HG02759 (cell line): ENCODE results near the gene TBKBP1.
"Not testable (repeated sequence)": the region's sequence is repeated elsewhere in the genome, so short reads cannot be mapped to it uniquely, and the experiment has no call there.

ENCODE experiments used
- ATAC-seq: cut with Tn5 transposase; IDR thresholded peaks from one replicate; pipeline ENCODE4 v1.9.1; 2021; ENCODE audit warnings: mild to moderate bottlenecking, moderate library complexity; ENCODE audit not compliant: unreplicated experiment

The TBKBP1 gene

DNA sequence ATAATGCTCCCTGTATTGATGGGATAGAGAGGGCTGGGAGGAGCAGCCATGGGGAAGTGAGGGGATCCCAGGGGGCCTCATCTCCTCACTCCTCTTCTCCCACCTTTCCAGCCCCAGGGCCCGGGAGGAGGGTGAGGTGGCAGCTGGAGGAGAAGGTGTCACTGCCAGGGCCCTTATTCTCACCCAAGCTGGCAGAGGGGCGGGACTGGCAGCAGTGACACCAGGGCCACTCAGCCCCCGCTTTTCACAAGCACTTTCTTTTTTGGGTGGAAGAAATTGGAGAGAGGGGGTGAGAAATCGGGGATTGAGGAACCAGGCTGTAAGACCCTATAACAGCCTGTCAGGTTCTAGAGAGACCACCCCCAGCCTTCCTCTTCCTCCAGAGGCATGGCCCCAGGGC lies 36.7 kb downstream of the TBKBP1 start:
- no peak for ATAC-seq

DNA sequence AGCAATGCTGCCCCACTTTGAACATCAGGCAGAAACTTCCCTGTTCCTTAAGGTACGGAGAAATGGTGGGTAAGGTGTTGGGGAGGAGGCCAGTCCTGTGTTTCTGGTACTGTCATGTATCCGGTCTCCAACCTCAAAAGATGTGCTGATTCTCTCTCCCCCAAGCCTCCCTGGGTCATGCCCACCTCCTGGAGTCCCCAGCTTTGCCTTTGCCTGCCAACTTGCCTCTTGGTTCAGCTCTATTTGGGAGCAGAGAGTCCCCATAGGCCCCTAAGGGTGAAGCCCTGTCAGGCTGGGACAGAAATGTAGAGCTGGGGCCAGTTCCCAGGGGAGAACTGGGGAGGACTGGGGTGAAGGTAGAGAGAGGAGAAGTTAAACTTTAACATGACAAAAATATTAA lies 37.4 kb downstream of the TBKBP1 start:
- no peak for ATAC-seq

DNA sequence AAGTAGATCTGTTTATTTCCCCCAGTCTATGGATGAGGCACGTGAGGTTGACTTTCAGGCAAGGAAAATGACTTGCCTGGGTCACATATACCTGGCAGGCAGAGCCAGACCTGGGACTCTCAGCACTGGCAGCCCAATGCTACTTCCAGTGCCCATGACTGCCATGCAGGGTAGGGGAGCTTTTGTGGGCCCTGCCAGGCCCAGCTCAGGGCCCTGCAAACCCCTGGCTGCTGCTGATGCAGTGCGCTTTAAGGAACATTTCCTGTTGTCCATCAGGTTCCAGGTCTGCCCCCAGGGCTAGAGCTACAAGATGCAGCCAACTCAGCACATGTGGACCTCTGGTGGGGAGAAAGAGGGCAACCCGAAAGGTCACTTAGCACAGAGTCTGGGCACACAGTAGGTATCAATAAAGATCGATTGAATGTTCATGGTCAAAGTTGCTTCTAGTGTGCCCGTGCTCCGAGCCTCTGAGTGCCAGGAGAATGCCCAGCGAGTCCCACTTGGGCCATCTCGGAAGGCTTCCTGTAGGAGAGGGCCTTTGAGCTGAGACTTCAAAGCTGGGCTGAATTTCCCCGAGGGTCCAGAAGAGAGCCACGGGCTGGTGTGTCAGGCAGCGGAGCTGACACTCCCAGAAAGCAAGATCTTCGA lies 38.6 kb downstream of the TBKBP1 start:
- no peak for ATAC-seq

DNA sequence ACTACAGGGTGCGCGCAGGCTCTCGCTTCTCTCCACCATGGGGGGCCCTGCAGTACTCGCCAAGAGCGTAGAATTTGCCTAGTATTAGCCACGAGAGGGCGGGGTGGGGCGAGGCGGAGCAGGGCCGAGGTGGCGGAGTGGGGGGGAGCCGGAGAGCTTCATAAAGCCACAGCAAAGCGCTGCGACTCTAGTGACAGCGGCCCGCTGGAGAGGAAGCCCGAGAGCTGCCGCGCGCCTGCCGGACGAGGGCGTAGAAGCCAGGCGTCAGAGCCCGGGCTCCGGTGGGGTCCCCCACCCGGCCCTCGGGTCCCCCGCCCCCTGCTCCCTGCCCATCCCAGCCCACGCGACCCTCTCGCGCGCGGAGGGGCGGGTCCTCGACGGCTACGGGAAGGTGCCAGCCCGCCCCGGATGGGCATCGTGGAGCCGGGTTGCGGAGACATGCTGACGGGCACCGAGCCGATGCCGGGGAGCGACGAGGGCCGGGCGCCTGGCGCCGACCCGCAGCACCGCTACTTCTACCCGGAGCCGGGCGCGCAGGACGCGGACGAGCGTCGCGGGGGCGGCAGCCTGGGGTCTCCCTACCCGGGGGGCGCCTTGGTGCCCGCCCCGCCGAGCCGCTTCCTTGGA lies 39.2 kb downstream of the TBKBP1 start, which contains the start of gene TBX21:
TBX21 (plus strand) TSS at position 190 of the 627 bp plus-strand sequence; CDS start at position 409, 219 bp downstream.
- ATAC-seq, result peak; percentile 61

DNA sequence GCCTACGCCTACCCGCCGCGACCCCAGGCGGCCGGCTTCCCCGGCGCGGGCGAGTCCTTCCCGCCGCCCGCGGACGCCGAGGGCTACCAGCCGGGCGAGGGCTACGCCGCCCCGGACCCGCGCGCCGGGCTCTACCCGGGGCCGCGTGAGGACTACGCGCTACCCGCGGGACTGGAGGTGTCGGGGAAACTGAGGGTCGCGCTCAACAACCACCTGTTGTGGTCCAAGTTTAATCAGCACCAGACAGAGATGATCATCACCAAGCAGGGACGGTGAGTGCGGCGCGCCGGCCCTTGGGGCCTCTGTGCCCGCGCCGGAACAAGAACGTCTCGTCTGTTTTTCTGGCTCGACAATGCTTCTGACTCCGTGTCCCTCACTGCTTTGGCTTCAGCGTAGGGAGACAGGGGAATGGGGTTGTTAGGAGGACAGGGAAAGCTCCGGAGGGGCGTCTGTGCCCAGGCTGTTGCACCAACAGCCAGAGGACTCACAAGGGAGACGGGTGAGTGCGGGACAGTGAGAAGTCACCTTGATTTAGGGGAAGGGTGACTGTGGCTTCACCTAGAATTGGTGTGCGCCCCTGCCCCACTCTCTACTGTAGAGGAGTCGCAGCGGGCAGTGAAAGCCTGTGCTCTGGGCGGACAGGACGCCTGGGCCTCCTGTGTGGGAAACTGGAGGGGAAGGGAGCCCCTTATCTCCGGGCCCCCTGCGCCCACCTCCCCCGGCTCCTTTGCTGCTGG lies 39.9 kb downstream of the TBKBP1 start:
- peak; percentile 30 for ATAC-seq

DNA sequence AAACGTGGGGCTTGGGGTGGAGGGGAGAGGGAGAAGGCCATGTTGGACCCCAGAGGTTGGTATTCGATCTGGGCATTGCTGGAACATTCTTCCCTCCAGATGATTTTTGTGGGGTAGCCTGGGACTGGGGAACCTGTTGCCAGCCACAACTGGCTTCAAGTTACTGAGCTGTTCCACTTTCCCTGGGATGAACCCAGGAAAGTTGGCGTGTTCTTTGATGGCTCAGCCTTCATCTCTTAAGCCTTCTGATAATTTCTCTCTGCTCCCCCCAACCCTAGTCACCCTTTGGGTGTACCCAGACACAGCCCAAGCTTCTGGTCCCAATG lies 41.1 kb downstream of the TBKBP1 start:
- ATAC-seq, result no peak

DNA sequence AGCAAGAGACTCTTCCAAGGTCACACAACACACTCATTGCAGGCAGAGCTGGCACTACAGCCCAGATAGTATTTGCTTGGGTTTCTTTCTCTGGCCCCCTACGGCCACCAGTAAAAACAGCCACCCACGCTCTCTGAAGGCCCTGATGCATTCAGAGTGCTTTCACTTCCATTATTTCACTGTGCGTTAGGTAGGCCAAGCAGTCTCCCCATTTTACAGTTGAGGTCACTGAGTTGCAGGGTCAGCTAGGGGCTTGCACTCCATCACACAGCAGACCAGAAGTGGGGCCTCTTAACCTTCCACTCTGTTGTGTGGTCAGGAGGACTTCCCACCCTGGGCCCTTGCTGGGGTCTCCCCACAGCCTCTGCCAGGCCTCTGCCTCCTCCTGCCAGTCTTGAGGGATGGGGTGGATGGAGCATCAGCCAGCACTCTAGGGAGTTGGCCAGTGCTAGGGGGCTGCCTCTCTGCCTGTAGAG lies 41.6 kb downstream of the TBKBP1 start:
- ATAC-seq, result no peak

DNA sequence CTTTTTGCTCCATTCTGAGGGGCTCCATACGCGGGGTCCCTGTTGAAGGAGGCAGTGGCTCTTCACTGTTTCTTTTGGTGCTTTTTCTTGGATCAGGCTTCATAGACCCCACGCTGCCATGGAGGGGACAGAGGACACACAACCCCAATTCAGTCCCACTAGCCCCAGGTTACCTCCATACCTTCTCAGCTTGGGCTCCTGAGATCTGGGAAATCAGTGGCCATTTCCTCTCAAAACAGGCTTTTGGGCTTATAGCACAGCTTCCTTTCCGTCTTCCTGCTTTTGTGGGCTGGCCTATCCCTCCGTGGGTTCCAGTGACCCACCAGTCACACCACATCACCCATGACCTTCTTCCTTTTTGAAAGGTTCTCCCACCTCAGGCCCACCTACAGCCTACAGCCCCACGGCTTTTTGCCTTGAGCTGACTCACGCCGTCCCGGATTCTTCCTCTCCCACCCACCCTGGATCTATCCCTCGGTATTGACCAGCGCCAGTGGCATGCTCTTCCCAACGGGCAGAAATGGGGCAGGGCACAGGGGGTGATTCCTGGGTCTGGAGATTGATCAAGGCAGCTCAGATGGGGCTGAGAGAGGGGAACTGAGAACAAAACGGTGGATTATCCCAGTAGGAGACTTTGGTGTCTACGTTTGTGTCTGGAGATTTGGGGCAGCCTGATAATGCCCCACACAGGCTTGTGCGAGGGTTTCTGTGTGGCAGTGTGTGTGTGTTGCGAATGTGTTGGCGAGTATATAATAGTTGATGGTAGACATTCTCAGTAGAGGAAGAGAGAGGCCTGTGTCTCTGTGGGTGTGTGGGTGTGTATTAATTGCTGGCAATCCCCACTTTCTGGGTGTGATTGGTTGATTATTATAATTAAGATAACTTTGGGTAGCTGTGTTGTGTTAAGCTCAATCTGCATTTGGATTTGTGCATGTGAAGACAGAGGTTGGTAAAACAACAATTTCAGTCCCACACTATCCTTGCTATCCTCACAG lies 42.8 kb downstream of the TBKBP1 start:
- no peak for ATAC-seq

DNA sequence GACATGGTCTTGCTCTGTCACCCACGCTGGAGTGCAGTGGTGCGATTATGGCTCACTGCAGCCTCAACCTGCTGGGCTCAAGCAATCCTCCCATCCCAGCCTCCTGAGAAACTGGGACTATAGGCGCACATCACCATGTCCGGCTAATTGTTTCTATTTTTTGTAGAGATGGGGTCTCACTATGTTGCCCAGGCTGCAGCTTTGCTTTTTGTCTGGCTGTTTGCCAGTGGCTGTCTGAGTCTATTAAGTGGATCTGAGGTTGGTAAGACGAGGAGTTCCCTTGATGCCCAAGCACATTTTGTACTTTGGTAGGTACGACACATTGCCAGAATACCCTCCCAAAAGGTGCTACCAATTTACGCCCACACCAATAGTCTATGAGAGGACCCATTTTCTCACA lies 44.2 kb downstream of the TBKBP1 start:
- ATAC-seq, result no peak

DNA sequence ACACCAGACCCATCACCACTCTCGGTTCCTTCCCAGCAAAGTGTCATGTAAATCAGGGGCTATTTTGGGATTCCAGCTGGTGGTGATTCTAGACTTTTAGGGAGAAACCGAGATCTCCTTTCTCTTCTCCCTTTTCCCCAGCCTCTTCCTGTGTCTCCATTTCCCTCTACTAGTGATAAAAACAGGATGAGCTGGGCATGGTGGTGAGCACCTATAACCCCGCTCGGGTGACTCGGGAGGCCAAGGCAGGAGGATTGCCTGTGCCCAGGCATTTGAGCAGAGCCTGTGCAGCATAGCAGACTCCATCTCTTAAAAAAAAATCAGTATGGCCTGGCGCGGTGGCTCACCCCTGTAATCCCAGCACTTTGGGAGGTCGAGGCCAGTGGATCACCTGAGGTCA lies 45.2 kb downstream of the TBKBP1 start:
- ATAC-seq, result no peak

DNA sequence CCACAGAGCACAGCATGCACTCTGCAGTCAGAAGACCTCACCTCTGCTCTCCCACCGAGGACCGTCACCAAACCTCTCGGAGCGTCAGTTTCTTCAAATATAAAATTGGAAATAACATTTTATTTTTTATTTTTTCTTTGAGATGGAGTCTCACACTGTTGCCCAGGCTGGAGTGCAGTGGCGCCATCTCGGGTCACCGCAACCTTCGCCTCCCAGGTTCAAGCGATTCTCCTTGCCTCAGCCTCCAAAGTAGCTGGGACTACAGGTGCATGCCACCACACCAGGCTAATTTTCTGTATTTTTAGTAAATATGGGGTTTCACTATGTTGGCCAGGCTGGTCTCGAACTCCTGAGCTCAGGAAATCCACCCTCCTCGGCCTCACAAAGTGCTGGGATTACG lies 46.0 kb downstream of the TBKBP1 start:
- not testable (repeated sequence) for ATAC-seq

DNA sequence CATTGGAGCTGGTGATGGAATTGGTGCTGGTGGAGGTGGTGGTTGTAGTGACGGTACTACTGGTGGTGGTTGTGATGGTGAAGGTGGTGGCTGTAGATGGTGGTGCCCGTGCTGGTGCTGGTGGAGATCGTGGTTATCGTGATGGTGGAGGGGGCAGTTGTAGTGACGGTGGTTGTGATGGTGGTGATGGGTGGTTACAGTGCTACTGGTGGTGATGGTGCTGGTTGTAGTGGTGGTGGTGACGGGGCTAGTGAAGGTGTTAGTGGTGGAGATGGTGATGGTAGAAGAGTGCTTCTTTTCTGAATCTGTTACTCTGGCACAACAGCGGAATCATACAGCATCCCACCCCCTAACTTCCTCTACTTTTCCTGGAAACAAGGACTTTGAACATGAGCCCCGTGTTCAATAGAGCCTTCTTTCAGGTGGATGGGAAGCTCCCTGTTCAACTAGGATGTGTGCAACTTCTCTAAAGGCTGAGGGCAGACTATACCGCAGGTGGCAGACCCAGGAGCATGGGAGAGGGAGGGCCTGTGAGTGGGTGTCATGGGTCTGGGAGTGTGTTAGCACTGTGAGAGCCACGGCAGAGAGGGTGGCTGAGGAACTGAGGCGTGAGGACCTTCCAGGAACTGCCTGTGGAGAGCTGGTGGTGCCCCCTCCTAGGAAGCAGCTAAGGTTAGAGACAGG lies 47.3 kb downstream of the TBKBP1 start:
- ATAC-seq, result no peak

DNA sequence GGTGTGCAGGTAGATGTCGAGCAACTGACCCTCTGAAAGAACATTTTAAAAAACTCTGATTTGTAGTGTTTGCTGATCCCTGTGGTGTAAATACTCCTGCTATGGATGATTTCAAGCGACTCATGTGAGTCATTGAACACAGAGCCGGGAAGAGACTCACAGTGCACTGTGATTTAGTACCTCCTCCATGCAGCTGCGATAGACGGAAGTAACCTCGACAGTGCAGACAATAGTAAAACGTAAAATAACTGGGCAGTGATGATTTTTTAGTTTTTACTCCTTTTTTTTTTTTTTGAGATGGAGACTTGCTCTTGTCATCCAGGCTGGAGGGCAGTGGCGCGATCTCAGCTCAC lies 47.8 kb downstream of the TBKBP1 start:
- ATAC-seq, result no peak

DNA sequence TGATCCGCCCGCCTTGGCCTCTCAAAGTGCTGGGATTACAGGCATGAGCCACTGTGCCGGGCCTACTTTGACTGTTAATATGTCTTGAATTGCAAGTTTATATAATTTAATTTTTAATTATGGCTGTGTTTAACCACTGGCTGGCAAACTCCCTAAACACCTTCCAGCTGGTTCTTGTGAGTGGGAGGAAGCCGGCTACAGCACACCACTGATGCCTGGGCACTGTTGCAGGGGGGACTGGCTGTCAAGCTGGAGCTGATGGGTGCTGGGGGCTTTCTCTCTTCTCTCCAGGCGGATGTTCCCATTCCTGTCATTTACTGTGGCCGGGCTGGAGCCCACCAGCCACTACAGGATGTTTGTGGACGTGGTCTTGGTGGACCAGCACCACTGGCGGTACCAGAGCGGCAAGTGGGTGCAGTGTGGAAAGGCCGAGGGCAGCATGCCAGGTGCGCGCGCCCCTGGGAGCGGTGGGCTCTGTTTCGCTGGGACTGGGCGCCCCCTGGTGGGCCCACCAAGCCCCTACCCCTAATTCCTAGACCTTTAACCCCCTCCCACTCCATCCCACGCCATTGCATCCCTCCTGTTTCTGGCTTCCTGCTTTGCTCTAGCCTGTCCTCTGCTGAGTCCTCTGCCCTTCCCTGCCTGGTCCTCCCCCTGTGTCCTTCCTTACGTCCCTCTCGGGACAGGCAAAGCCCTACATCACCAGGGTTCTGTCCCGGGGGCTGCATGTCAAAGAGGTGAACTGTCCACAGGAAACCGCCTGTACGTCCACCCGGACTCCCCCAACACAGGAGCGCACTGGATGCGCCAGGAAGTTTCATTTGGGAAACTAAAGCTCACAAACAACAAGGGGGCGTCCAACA lies 48.6 kb downstream of the TBKBP1 start:
- no peak for ATAC-seq

DNA sequence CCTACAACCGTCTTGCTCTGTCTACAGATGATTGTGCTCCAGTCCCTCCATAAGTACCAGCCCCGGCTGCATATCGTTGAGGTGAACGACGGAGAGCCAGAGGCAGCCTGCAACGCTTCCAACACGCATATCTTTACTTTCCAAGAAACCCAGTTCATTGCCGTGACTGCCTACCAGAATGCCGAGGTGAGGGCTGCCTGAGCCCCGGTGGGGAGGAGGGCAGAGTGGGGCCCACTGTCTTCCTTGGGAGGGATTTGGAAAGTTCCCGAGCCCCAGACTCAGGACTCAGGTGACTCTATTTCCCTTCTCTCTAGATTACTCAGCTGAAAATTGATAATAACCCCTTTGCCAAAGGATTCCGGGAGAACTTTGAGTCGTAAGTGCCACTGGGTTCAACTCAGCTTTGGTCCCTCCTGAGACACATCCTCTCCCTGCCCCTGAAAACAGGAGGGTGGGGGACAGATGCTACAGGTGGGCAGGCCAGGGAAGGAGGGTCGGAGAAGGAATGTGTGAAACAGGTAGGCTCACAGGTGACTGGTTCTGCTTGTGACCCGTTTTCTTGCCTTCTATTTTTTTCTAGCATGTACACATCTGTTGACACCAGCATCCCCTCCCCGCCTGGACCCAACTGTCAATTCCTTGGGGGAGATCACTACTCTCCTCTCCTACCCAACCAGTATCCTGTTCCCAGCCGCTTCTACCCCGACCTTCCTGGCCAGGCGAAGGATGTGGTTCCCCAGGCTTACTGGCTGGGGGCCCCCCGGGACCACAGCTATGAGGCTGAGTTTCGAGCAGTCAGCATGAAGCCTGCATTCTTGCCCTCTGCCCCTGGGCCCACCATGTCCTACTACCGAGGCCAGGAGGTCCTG lies 50.4 kb downstream of the TBKBP1 start:
- no peak for ATAC-seq

DNA sequence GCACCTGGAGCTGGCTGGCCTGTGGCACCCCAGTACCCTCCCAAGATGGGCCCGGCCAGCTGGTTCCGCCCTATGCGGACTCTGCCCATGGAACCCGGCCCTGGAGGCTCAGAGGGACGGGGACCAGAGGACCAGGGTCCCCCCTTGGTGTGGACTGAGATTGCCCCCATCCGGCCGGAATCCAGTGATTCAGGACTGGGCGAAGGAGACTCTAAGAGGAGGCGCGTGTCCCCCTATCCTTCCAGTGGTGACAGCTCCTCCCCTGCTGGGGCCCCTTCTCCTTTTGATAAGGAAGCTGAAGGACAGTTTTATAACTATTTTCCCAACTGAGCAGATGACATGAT lies 51.0 kb downstream of the TBKBP1 start:
- ATAC-seq, result no peak

DNA sequence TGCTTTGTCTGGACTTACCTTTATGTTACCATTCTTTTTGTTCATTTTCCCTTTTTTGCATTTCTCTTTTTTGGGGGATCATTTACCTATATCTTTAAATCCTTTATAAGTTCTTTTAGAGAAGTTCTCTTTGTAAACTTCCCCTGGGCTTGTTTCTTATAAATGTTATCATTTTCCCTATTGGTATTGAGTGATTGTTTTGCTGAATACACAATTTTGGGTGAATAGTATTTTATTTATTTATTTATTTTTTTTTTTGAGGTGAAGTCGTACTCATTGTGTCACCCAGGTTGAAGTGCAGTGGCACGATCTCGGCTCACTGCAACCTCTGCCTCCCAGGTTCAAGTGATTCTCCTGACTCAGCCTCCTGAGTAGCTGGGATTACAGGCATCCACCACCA lies 57.5 kb downstream of the TBKBP1 start:
- no peak for ATAC-seq

DNA sequence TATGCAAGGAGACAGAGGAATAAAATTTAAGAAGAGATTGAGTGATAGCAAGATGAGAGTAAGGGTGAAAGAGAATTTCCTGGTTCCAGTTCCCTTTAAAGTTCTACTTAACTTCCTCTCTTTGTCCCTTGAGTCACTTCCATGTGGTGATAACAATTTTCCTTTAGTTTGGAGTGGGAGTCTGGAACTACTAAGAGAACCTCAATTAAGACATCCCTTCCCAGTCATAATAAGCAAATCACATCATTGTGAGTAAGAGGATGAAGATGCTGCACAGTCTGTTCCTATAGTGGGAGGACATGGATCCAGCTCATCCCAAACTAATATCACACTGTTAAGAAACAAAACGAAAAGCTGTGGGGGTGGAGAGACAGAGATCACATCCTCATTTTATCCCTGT lies 63.4 kb downstream of the TBKBP1 start:
- ATAC-seq, result no peak
